Neural cell (in vitro differentiated cells): ENCODE measurements around the gene CNNM3. TPM values are rescaled to one million over a fixed set of nuclear protein-coding genes. Genes with fewer than 3 reads are reported as not detected.

Source experiments
- H2AFZ ChIP-seq: fragments of 200-600, 300-800 bp; sonication (generic), shearing (Covaris generic); 2 replicates; pipeline ENCODE4 v1.6.0; 2014; ENCODE audit warnings: low read depth, mild to moderate bottlenecking, antibody characterized with exemption, low read length, moderate library complexity
- H3F3A ChIP-seq: fragments of 200-600 bp; shearing (Covaris generic); 2 replicates; pipeline ENCODE4 v1.6.1; 2016; ENCODE audit warnings: mild to moderate bottlenecking, moderate library complexity, mixed read lengths, antibody characterized with exemption, low read length; ENCODE audit not compliant: insufficient read depth, poor library complexity, severe bottlenecking
- H3K27ac ChIP-seq: fragments of 200-600, 300-800 bp; sonication (generic), shearing (Covaris generic); 2 replicates; pipeline ENCODE4 v1.5.1; 2014; ENCODE audit warnings: mild to moderate bottlenecking, low read length, moderate library complexity
- H3K27me3 ChIP-seq: fragments of 300-800, 200-600 bp; sonication (generic), shearing (Covaris generic); 2 replicates; pipeline ENCODE4 v1.6.0; 2014; ENCODE audit warnings: mild to moderate bottlenecking, low read depth, low read length, moderate library complexity; ENCODE audit not compliant: insufficient read depth
- H3K36me3 ChIP-seq: fragments of 300-800, 200-600 bp; sonication (generic), shearing (Covaris generic); 2 replicates; pipeline ENCODE4 v1.5.1; 2014; ENCODE audit warnings: mild to moderate bottlenecking, antibody characterized with exemption, low read length, moderate library complexity; ENCODE audit not compliant: insufficient read depth
- H3K4me2 ChIP-seq: fragments of 300-800, 200-600 bp; sonication (generic), shearing (Covaris generic); 2 replicates; pipeline ENCODE4 v1.6.0; 2014; ENCODE audit warnings: mild to moderate bottlenecking, low read length
- H3K4me3 ChIP-seq: fragments of 300-800, 200-600 bp; sonication (generic), shearing (Covaris generic); 2 replicates; pipeline ENCODE4 v1.5.1; 2014; ENCODE audit warnings: mild to moderate bottlenecking, low read length, moderate library complexity
- H3K79me2 ChIP-seq: fragments of 200-600 bp; shearing (Covaris generic); replicated peaks from 2 replicates; pipeline ENCODE4 v1.6.0; 2014; ENCODE audit warnings: mild to moderate bottlenecking, low read length, moderate library complexity; ENCODE audit not compliant: insufficient read depth
- H3K9ac ChIP-seq: fragments of 300-800, 200-600 bp; sonication (generic), shearing (Covaris generic); 2 replicates; pipeline ENCODE4 v1.6.1; 2016; ENCODE audit warnings: mild to moderate bottlenecking, low read length, mixed read lengths
- H3K9me2 ChIP-seq: fragments of 200-600 bp; shearing (Covaris generic); 2 replicates; pipeline ENCODE4 v1.6.1; 2016; ENCODE audit warnings: mild to moderate bottlenecking, low read length, mixed read lengths; ENCODE audit not compliant: insufficient read depth
- H3K9me3 ChIP-seq: fragments of 200-600, 300-800 bp; sonication (generic), shearing (Covaris generic); 2 replicates; pipeline ENCODE4 v1.6.1; 2016; ENCODE audit warnings: mild to moderate bottlenecking, mixed run types, low read length, moderate library complexity, mixed read lengths
- H4K20me1 ChIP-seq: fragments of 200-600 bp; shearing (Covaris generic); 2 replicates; pipeline ENCODE4 v1.6.1; 2016; ENCODE audit warnings: mild to moderate bottlenecking, mixed run types; ENCODE audit not compliant: insufficient read depth
- CTCF ChIP-seq: fragments of 450-650 bp; IDR thresholded peaks from 2 replicates; pipeline ENCODE4 v1.5.1; 2014; ENCODE audit warnings: antibody characterized with exemption, mild to moderate bottlenecking, moderate library complexity; ENCODE audit not compliant: poor library complexity, severe bottlenecking
- EP300 ChIP-seq: fragments of 450-650 bp; conservative IDR thresholded peaks from 2 replicates; pipeline ENCODE4 v1.6.1; 2014; ENCODE audit warnings: antibody characterized with exemption, mild to moderate bottlenecking, moderate library complexity; ENCODE audit not compliant: poor library complexity, severe bottlenecking
- EZH2 ChIP-seq: fragments of 200-600, 300-800 bp; shearing (Covaris generic), sonication (generic); IDR thresholded peaks from 2 replicates; pipeline ENCODE4 v1.6.1; 2014; ENCODE audit warnings: antibody characterized with exemption, low read length, borderline replicate concordance, mild to moderate bottlenecking; ENCODE audit not compliant: insufficient read depth, poor library complexity, severe bottlenecking
- POLR2AphosphoS5 ChIP-seq: IDR thresholded peaks from 2 replicates; pipeline ENCODE4 v1.6.1; 2012
- RAD21 ChIP-seq: fragments of 450-650 bp; conservative IDR thresholded peaks from 2 replicates; pipeline ENCODE4 v1.6.1; 2014; ENCODE audit warnings: antibody characterized with exemption, mild to moderate bottlenecking, moderate library complexity
- REST ChIP-seq: IDR thresholded peaks from 2 replicates; pipeline ENCODE4 v1.6.1; 2012; ENCODE audit warnings: borderline replicate concordance
- SMC3 ChIP-seq: fragments of 450-650 bp; conservative IDR thresholded peaks from 2 replicates; pipeline ENCODE4 v1.6.1; 2014; ENCODE audit warnings: antibody characterized with exemption, mild to moderate bottlenecking, moderate library complexity; ENCODE audit not compliant: poor library complexity
- TAF1 ChIP-seq: IDR thresholded peaks from 2 replicates; pipeline ENCODE4 v1.6.1; 2012; ENCODE audit warnings: low read depth
- polyA plus RNA-seq: library from polyadenylated mRNA; depleted of rRNA; stranded (reverse); fragments of >200 nt; gene quantifications from 2 replicates; pipeline ENCODE4 v1.2.3, GENCODE V29; 2014

CNNM3 gene
- polyA plus RNA-seq, 1 donor from 2014 or later, result 9.6 TPM

- no peak overlapping the region for H3K4me3 ChIP-seq
- H3K27ac ChIP-seq, result no peak overlapping the region
- no peaks in the 10 kb centered on the region for H3K79me2 ChIP-seq
- H4K20me1 ChIP-seq, result no peaks in the 10 kb centered on the region
- no peak overlapping the region for H3K4me2 ChIP-seq
- no peak overlapping the region for H2AFZ ChIP-seq
- H3F3A ChIP-seq, result no peaks in the 10 kb centered on the region
- H3K9me3 ChIP-seq, result no peaks in the 10 kb centered on the region
- peaks cover 10% of the 10 kb centered on the region for H3K36me3 ChIP-seq
- no peak for TF ChIP-seq SMC3
- peak; percentile 6 for TF ChIP-seq POLR2AphosphoS5
- no peaks in the 10 kb centered on the region for H3K27me3 ChIP-seq
- H3K9me2 ChIP-seq, result no peaks in the 10 kb centered on the region
- H3K9ac ChIP-seq, result no peak overlapping the region
Measured at GRCh38 chr2:96830044-96830562, 14.0 kb downstream of the CNNM3 start.

- no peaks in the 10 kb centered on the region for H3K9me3 ChIP-seq
- no peaks in the 10 kb centered on the region for H4K20me1 ChIP-seq
- TF ChIP-seq RAD21 (no peak), POLR2AphosphoS5 (no peak), EP300 (no peak), SMC3 (no peak), EZH2 (no peak), TAF1 (no peak), REST (no peak), CTCF (no peak)
- no peak overlapping the region for H3K4me3 ChIP-seq
- no peaks in the 10 kb centered on the region for H3K79me2 ChIP-seq
- H3F3A ChIP-seq, result no peaks in the 10 kb centered on the region
- H3K27me3 ChIP-seq, result no peaks in the 10 kb centered on the region
- H3K36me3 ChIP-seq, result peaks cover 6% of the 10 kb centered on the region
- H3K9me2 ChIP-seq, result no peaks in the 10 kb centered on the region
- no peak overlapping the region for H3K4me2 ChIP-seq
- H3K9ac ChIP-seq, result no peak overlapping the region
- H2AFZ ChIP-seq, result no peak overlapping the region
- H3K27ac ChIP-seq, result no peak overlapping the region
Measured at GRCh38 chr2:96831679-96832078, 15.6 kb downstream of the CNNM3 start.

DNA sequence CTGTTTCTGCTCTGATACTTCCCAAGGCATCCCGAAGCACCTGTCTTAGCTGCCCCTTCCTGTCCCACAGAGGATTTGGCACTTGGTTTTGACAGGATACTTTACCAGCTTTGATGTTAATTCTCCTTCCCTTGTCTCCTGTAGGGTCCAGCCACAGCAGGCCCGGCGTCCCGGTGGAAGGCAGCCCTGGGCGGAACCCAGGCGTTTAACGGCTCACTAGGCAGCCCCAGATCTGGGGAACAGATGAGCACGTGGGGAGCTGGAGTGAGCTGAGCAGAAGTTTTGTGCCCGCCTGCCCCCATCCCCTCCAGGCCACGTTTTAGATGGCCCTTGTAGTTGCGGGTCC lies 16.3 kb downstream of the CNNM3 start:
- Histone ChIP-seq H3K9me3 (no peaks in the 10 kb centered on the region), H3F3A (no peaks in the 10 kb centered on the region), H3K27me3 (no peaks in the 10 kb centered on the region), H3K4me2 (no peak overlapping the region), H3K9me2 (no peaks in the 10 kb centered on the region), H2AFZ (no peak overlapping the region), H4K20me1 (no peaks in the 10 kb centered on the region), H3K9ac (no peak overlapping the region), H3K36me3 (peaks cover 3% of the 10 kb centered on the region), H3K79me2 (no peaks in the 10 kb centered on the region), H3K27ac (no peak overlapping the region), H3K4me3 (no peak overlapping the region)
- no peak for TF ChIP-seq RAD21
